K562 (cell line): ENCODE data around the gene RNU6-9. TPM values are rescaled to one million over a fixed set of nuclear protein-coding genes. Genes with fewer than 3 reads are reported as not detected.

Experiments
- BCOR ChIP-seq: fragments of 450-650 bp; IDR thresholded peaks from 2 replicates; pipeline ENCODE4 v1.6.1; 2016
- CEBPG ChIP-seq, 3 experiments: fragments of 200-800 bp in 1 of 3; sonication (Bioruptor generic) in 1 of 3; sonication (generic) in 1 of 3; formaldehyde crosslinking in 1 of 3; IDR thresholded peaks in 2 of 3; conservative IDR thresholded peaks in 1 of 3; 2 replicates each; pipeline versions ENCODE4 v1.6.1 to v1.8.0; 2016 to 2022; ENCODE audit warnings: missing compliant biosample characterization in 2 of 3, missing genetic modification characterization in 2 of 3, mild to moderate bottlenecking in 1 of 3, missing genetic modification reagents in 1 of 3
- CREM ChIP-seq: IDR thresholded peaks from 2 replicates; pipeline ENCODE4 v1.6.1; 2014; ENCODE audit warnings: antibody characterized with exemption, low read depth
- DNMT1 ChIP-seq: fragments of 450-650 bp; IDR thresholded peaks from 2 replicates; pipeline ENCODE4 v1.6.1; 2016; ENCODE audit warnings: antibody characterized with exemption, mild to moderate bottlenecking
- EWSR1 ChIP-seq: fragments of 450-650 bp; IDR thresholded peaks from 2 replicates; pipeline ENCODE4 v1.6.1; 2018; ENCODE audit warnings: borderline replicate concordance, mild to moderate bottlenecking, low read depth, moderate library complexity; ENCODE audit not compliant: partially characterized antibody
- FOXK2 ChIP-seq, 2 experiments: fragments of 450-650 bp; IDR thresholded peaks in 1 of 2; conservative IDR thresholded peaks in 1 of 2; 2 replicates each; pipeline ENCODE4 v1.6.1; 2016; ENCODE audit warnings: low read depth in 2 of 2, mild to moderate bottlenecking in 1 of 2
- GATA2 ChIP-seq: sonication (generic); formaldehyde crosslinking; IDR thresholded peaks from 2 replicates; pipeline ENCODE4 v1.4.0; 2020; ENCODE audit warnings: mild to moderate bottlenecking, missing genetic modification reagents
- GATAD2A ChIP-seq: fragments of 450-650 bp; IDR thresholded peaks from 2 replicates; pipeline ENCODE4 v1.6.1; 2017
- GTF3C2 ChIP-seq: IDR thresholded peaks from 3 replicates; pipeline ENCODE4 v1.6.1; 2011; ENCODE audit warnings: borderline replicate concordance, mild to moderate bottlenecking, moderate library complexity; ENCODE audit not compliant: insufficient read length; ENCODE audit errors: extremely low read depth
- RB1 ChIP-seq: fragments of 450-650 bp; IDR thresholded peaks from 2 replicates; pipeline ENCODE4 v1.6.1; 2017; ENCODE audit warnings: low read depth, mild to moderate bottlenecking
- RBM14 ChIP-seq: fragments of 200-400 bp; formaldehyde crosslinking; IDR thresholded peaks from 2 replicates; pipeline ENCODE4 v1.6.1; 2018; ENCODE audit warnings: low read depth, mild to moderate bottlenecking, low read length, moderate library complexity, borderline replicate concordance; ENCODE audit not compliant: insufficient read depth
- SMAD1 ChIP-seq: fragments of 150-350 bp; IDR thresholded peaks from 2 replicates; pipeline ENCODE4 v1.6.1; 2014; ENCODE audit warnings: low read length, low read depth; ENCODE audit not compliant: partially characterized antibody
- U2AF1 ChIP-seq: fragments of 200-400 bp; formaldehyde crosslinking; optimal IDR thresholded peaks from 2 replicates; pipeline ENCODE3; 2017; ENCODE audit warnings: mild to moderate bottlenecking, low read depth, low read length, moderate library complexity
- ZC3H4 ChIP-seq: sonication (generic); formaldehyde crosslinking; IDR thresholded peaks from 2 replicates; pipeline ENCODE4 v1.9.0; 2021; ENCODE audit warnings: missing genetic modification reagents, borderline replicate concordance
- ZNF239 ChIP-seq: fragments of 250-450 bp; sonication (Bioruptor Pico); IDR thresholded peaks from 2 replicates; pipeline ENCODE4 v1.4.0; 2020; ENCODE audit warnings: mild to moderate bottlenecking
- ZNF561 ChIP-seq: fragments of 450-650 bp; formaldehyde crosslinking; conservative IDR thresholded peaks from 2 replicates; pipeline ENCODE4 v1.4.0; 2020; ENCODE audit warnings: mild to moderate bottlenecking, moderate library complexity
- ZNF780A ChIP-seq: fragments of 250-450 bp; sonication (Bioruptor Pico); IDR thresholded peaks from 2 replicates; pipeline ENCODE4 v1.5.0; 2021; ENCODE audit warnings: mild to moderate bottlenecking
- polyA plus RNA-seq, 8 experiments: library from polyadenylated mRNA; depleted of rRNA in 4 of 8; stranded (reverse) in 5 of 8; unstranded in 3 of 8; fragments of >200 nt; fragmentation: Nextera tagmentation in 2 of 8; fragmentation: Illumina TruSeq in 1 of 8; extraction: Ambion mirVana in 2 of 8; extraction: Trizol in 1 of 8; gene quantifications; 2 replicates each; pipeline versions ENCODE4 v1.2.1 to v1.2.3, GENCODE V29; 2011 to 2014; ENCODE audit warnings: inconsistent platforms in 1 of 8, missing spikeins in 1 of 8
- total RNA-seq, 7 experiments: library from RNA; depleted of rRNA in 6 of 7; stranded (reverse); fragments of >200 nt in 6 of 7; fragmentation: Illumina TruSeq in 2 of 7; extraction: Trizol in 2 of 7; gene quantifications; 2 replicates each; pipeline versions ENCODE4 v1.2.1 to v1.2.3, GENCODE V29; 2011 to 2021; ENCODE audit warnings: low replicate concordance in 1 of 7
- TF ChIP-seq, protein P1 (sequence below): fragments of 250-450 bp; sonication (Bioruptor Pico); IDR thresholded peaks from 2 replicates; pipeline ENCODE4 v1.5.0; 2021
- TF ChIP-seq, protein P2 (sequence below): fragments of 250-450 bp; sonication (Bioruptor Pico); IDR thresholded peaks from 2 replicates; pipeline ENCODE4 v1.4.0; 2020
- TF ChIP-seq, protein P3 (sequence below): fragments of 450-650 bp; IDR thresholded peaks from 2 replicates; pipeline ENCODE4 v1.6.1; 2016; ENCODE audit warnings: mild to moderate bottlenecking

RNU6-9 gene
- total and polyA plus RNA-seq, 9 of the 15 experiments (the other 6 are each of a cell fraction or from before 2014, with no cell fraction given) = not detected

GRCh38 chr19:907183-907853 is 14.0 kb downstream of the RNU6-9 start (continued):
- TF ChIP-seq, protein P1, sequence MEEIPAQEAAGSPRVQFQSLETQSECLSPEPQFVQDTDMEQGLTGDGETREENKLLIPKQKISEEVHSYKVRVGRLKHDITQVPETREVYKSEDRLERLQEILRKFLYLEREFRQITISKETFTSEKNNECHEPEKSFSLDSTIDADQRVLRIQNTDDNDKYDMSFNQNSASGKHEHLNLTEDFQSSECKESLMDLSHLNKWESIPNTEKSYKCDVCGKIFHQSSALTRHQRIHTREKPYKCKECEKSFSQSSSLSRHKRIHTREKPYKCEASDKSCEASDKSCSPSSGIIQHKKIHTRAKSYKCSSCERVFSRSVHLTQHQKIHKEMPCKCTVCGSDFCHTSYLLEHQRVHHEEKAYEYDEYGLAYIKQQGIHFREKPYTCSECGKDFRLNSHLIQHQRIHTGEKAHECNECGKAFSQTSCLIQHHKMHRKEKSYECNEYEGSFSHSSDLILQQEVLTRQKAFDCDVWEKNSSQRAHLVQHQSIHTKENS = no peak
- no peak for TF ChIP-seq ZC3H4 (CRISPR knock-in tag)
- TF ChIP-seq ZNF780A (CRISPR knock-in tag) = no peak
- peak; percentile 49; the same call in 1 of the 2 replicates for TF ChIP-seq ZNF239 (CRISPR knock-in tag)
- peak; percentile 91 for TF ChIP-seq CREM
- no peak for TF ChIP-seq ZNF561
- TF ChIP-seq RBM14 = no peak
- TF ChIP-seq GATAD2A = peak; percentile 66; the same call in 1 of the 2 replicates
- TF ChIP-seq BCOR = peak; percentile 94
- TF ChIP-seq FOXK2 (conservative IDR thresholded peaks at IDR 0.05 in 1 of 2, IDR thresholded peaks at IDR 0.05 in 1 of 2; ENCODE audit: low read depth in 2 of 2) = peak in 1 of 2 experiments; percentile 8; a peak in 1 of 4 replicates
- TF ChIP-seq, protein P2, sequence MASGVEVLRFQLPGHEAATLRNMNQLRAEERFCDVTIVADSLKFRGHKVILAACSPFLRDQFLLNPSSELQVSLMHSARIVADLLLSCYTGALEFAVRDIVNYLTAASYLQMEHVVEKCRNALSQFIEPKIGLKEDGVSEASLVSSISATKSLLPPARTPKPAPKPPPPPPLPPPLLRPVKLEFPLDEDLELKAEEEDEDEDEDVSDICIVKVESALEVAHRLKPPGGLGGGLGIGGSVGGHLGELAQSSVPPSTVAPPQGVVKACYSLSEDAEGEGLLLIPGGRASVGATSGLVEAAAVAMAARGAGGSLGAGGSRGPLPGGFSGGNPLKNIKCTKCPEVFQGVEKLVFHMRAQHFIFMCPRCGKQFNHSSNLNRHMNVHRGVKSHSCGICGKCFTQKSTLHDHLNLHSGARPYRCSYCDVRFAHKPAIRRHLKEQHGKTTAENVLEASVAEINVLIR = 0 out of 2 replicates have a peak, but pooled peaks have one; percentile 16
- TF ChIP-seq SMAD1 = peak; percentile 86
- TF ChIP-seq GATA2 (CRISPR knock-in tag) = peak; percentile 87
- TF ChIP-seq CEBPG (CRISPR knock-in tag; IDR thresholded peaks at IDR 0.05) = no peak
- TF ChIP-seq CEBPG (tag; conservative IDR thresholded peaks at IDR 0.05 in 1 of 2, IDR thresholded peaks at IDR 0.05 in 1 of 2) = no peak
- TF ChIP-seq GTF3C2 = no peak
- peak; percentile 48; the same call in 1 of the 2 replicates for TF ChIP-seq RB1
- TF ChIP-seq, protein P3, sequence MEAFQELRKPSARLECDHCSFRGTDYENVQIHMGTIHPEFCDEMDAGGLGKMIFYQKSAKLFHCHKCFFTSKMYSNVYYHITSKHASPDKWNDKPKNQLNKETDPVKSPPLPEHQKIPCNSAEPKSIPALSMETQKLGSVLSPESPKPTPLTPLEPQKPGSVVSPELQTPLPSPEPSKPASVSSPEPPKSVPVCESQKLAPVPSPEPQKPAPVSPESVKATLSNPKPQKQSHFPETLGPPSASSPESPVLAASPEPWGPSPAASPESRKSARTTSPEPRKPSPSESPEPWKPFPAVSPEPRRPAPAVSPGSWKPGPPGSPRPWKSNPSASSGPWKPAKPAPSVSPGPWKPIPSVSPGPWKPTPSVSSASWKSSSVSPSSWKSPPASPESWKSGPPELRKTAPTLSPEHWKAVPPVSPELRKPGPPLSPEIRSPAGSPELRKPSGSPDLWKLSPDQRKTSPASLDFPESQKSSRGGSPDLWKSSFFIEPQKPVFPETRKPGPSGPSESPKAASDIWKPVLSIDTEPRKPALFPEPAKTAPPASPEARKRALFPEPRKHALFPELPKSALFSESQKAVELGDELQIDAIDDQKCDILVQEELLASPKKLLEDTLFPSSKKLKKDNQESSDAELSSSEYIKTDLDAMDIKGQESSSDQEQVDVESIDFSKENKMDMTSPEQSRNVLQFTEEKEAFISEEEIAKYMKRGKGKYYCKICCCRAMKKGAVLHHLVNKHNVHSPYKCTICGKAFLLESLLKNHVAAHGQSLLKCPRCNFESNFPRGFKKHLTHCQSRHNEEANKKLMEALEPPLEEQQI = no peak
- no peak for TF ChIP-seq U2AF1
- no peak for TF ChIP-seq DNMT1
- TF ChIP-seq EWSR1 = no peak
